Tibial nerve (tissue), 4 donors: Measurements from ENCODE around the gene TMEM132D.

Experiments
- CTCF ChIP-seq, 5 experiments: fragments of 200-600 bp in 3 of 5; fragments of 450-650 bp in 2 of 5; sonication (generic) in 3 of 5; IDR thresholded peaks; one replicate each; pipeline ENCODE4 v1.5.1; 2016 to 2019; ENCODE audit warnings: antibody characterized with exemption in 5 of 5, mild to moderate bottlenecking in 3 of 5, moderate library complexity in 2 of 5
- EP300 ChIP-seq, 2 donors: sonication (generic); formaldehyde crosslinking; IDR thresholded peaks; one replicate each; pipeline ENCODE4 v1.6.1; 2017; ENCODE audit warnings: antibody characterized with exemption in 2 of 2, mild to moderate bottlenecking in 1 of 2
- POLR2A ChIP-seq, 2 donors: fragments of 450-650 bp; IDR thresholded peaks; one replicate each; pipeline ENCODE4 v1.6.1; 2017; ENCODE audit warnings: antibody characterized with exemption in 2 of 2, mild to moderate bottlenecking in 2 of 2, moderate library complexity in 2 of 2

GRCh38 chr12:129258781-129259318 lies 645.0 kb downstream of the TMEM132D start:
- TF ChIP-seq CTCF (IDR thresholded peaks at IDR 0.05) (no peak), POLR2A (IDR thresholded peaks at IDR 0.05) (no peak), EP300 (IDR thresholded peaks at IDR 0.05) (no peak)
